Transverse colon (tissue), 4 donors: ENCODE data around the gene TRAF3IP3. TPM values are rescaled to one million over a fixed set of nuclear protein-coding genes. Genes with fewer than 3 reads are reported as not detected.

Source experiments
- DNase-seq: peaks from one replicate; pipeline ENCODE4 v3.0.0-alpha.2; 2019
- H3K27ac ChIP-seq, 4 donors: fragments of 200-600 bp; sonication (generic); 2 replicates each; pipeline ENCODE4 v1.5.1; 2016 to 2018; ENCODE audit warnings: inconsistent platforms in 4 of 4
- H3K27me3 ChIP-seq: fragments of 200-600 bp; sonication (generic); 2 replicates; pipeline ENCODE4 v1.5.1; 2017; ENCODE audit warnings: inconsistent platforms
- H3K36me3 ChIP-seq, 4 donors: fragments of 200-600 bp; sonication (generic); 2 replicates each; pipeline ENCODE4 v1.5.1; 2017 to 2019; ENCODE audit warnings: inconsistent platforms in 4 of 4
- H3K4me1 ChIP-seq, 4 donors: fragments of 200-600 bp; sonication (generic); 2 replicates each; pipeline ENCODE4 v1.5.1; 2017 to 2020; ENCODE audit warnings: inconsistent platforms in 4 of 4
- H3K4me3 ChIP-seq, 4 donors: fragments of 200-600 bp; sonication (generic); 1 replicate in 1 of 4; 2 replicates in 3 of 4; pipeline versions ENCODE4 v1.5.1 to v1.6.1; 2017 to 2019; ENCODE audit warnings: inconsistent platforms in 4 of 4
- H3K9me3 ChIP-seq, 2 donors: fragments of 200-600 bp; sonication (generic); 2 replicates each; pipeline ENCODE4 v1.5.1; 2017 to 2019; ENCODE audit warnings: inconsistent platforms in 2 of 2
- CTCF ChIP-seq, 5 experiments: fragments of 200-600 bp in 3 of 5; fragments of 450-650 bp in 2 of 5; sonication (generic) in 3 of 5; IDR thresholded peaks; 1 replicate in 2 of 5; 2 replicates in 3 of 5; pipeline ENCODE4 v1.5.1; 2016 to 2017; ENCODE audit warnings: antibody characterized with exemption in 5 of 5, inconsistent platforms in 3 of 5, mild to moderate bottlenecking in 2 of 5, moderate library complexity in 1 of 5
- EP300 ChIP-seq: sonication (generic); formaldehyde crosslinking; IDR thresholded peaks from one replicate; pipeline ENCODE4 v1.6.1; 2017; ENCODE audit warnings: antibody characterized with exemption, low read depth
- POLR2A ChIP-seq: fragments of 450-650 bp; IDR thresholded peaks from one replicate; pipeline ENCODE4 v1.6.1; 2016; ENCODE audit warnings: antibody characterized with exemption, mild to moderate bottlenecking, moderate library complexity
- POLR2AphosphoS5 ChIP-seq, 3 donors: sonication (generic); formaldehyde crosslinking; IDR thresholded peaks; one replicate each; pipeline ENCODE4 v1.6.1; 2016; ENCODE audit warnings: antibody characterized with exemption in 3 of 3
- WGBS, 2 donors: methylation state at CpG; one replicate each; pipeline ENCODE4 v1.1.5; 2018; ENCODE audit warnings: low coverage in 1 of 2; 5-methylcytosine and 5-hydroxymethylcytosine counted together
- in situ Hi-C, 4 donors: fragments of 200-750 bp; cut with MboI; loops; one replicate each; pipeline versions ENCODE4 v1.15.0 to v1.15.1; 2017; ENCODE audit warnings: low sequenced_read_pairs in 3 of 4, low pct_ligation_motif_present in 1 of 4, low pct_unique_long_range_greater_than_20kb in 1 of 4
- intact Hi-C: fragments of 100-400 bp; cut with DNase I; formaldehyde crosslinking; loops from one replicate; pipeline ENCODE4 v1.15.1; 2023; ENCODE audit warnings: low total_unique reads
- total RNA-seq, 4 donors: library from RNA; depleted of rRNA; stranded (reverse); fragments of >200 nt; gene quantifications; one replicate each; pipeline ENCODE4 v1.1.0, GENCODE V29; 2016

TRAF3IP3 gene
- total RNA-seq, 4 donors from 2014 or later = 2.3 to 17.6 (median 6.8) TPM

GRCh38 chr1:209729436-209729835 lies 26.4 kb upstream of the TRAF3IP3 start:
- Histone ChIP-seq H3K27me3 (no peaks in the 10 kb centered on the region), H3K27ac (no peak overlapping the region), H3K9me3 (no peaks in the 10 kb centered on the region), H3K4me1 (no peaks in the 10 kb centered on the region), H3K36me3 (no peaks in the 10 kb centered on the region), H3K4me3 (no peak overlapping the region)
- TF ChIP-seq POLR2A = no peak
- TF ChIP-seq EP300 = no peak
- TF ChIP-seq CTCF (IDR thresholded peaks at IDR 0.05) = no peak
- TF ChIP-seq POLR2AphosphoS5 (IDR thresholded peaks at IDR 0.05) = no peak
- intact Hi-C loops (no loop called here), in situ Hi-C loops (no loop called here)
- 67 to 81% methylated on average over 1 of the region's 1 CpG for WGBS, 2 donors
- no peak for DNase-seq

- no peak overlapping the region for H3K27ac ChIP-seq
- intact Hi-C loops (no loop called here), in situ Hi-C loops (loop anchor here in 1 of 4 donors (10.0 kb wide), 1 partner anchor 158 kb away; no protein-coding TSS in a partner anchor)
- no peak overlapping the region for H3K4me3 ChIP-seq
- H3K27me3 ChIP-seq = no peaks in the 10 kb centered on the region
- no peaks in the 10 kb centered on the region for H3K4me1 ChIP-seq
- no peaks in the 10 kb centered on the region for H3K9me3 ChIP-seq
- TF ChIP-seq CTCF (IDR thresholded peaks at IDR 0.05) = no peak
- no peaks in the 10 kb centered on the region for H3K36me3 ChIP-seq
- WGBS, 2 donors = 57 to 74% methylated on average over 1 of the region's 1 CpG
- DNase-seq = no peak
Observed at GRCh38 chr1:209732725-209733124, 23.1 kb upstream of the TRAF3IP3 start.

- Histone ChIP-seq H3K4me1 (no peaks in the 10 kb centered on the region), H3K27ac (no peak overlapping the region), H3K9me3 (no peaks in the 10 kb centered on the region), H3K27me3 (no peaks in the 10 kb centered on the region), H3K4me3 (no peak overlapping the region), H3K36me3 (no peaks in the 10 kb centered on the region)
- intact Hi-C loops (no loop called here), in situ Hi-C loops (loop anchor here in 1 of 4 donors (10.0 kb wide), 1 partner anchor 159 kb away; no protein-coding TSS in a partner anchor)
- WGBS, 2 donors = 71 to 80% methylated on average over 3 of the region's 3 CpGs
- DNase-seq = no peak
- TF ChIP-seq CTCF (IDR thresholded peaks at IDR 0.05) = no peak
- TF ChIP-seq EP300 = no peak
- TF ChIP-seq POLR2A = no peak
- no peak for TF ChIP-seq POLR2AphosphoS5 (IDR thresholded peaks at IDR 0.05)
Observed at GRCh38 chr1:209733409-209734192, 22.3 kb upstream of the TRAF3IP3 start.

GRCh38 chr1:209736490-209737117 lies 19.2 kb upstream of the TRAF3IP3 start:
- DNase-seq = no peak
- no peaks in the 10 kb centered on the region for H3K9me3 ChIP-seq
- no peak overlapping the region for H3K27ac ChIP-seq
- whole genome bisulfite sequencing, 2 donors = 77 to 78% methylated on average over 3 of the region's 3 CpGs
- intact Hi-C loops (no loop called here), in situ Hi-C loops (loop anchor here in 1 of 4 donors (10.0 kb wide), 1 partner anchor 162 kb away; no protein-coding TSS in a partner anchor)
- no peaks in the 10 kb centered on the region for H3K4me1 ChIP-seq
- no peak overlapping the region for H3K4me3 ChIP-seq
- H3K27me3 ChIP-seq = no peaks in the 10 kb centered on the region
- TF ChIP-seq CTCF (IDR thresholded peaks at IDR 0.05) (no peak), POLR2A (no peak), EP300 (no peak), POLR2AphosphoS5 (IDR thresholded peaks at IDR 0.05) (no peak)
- H3K36me3 ChIP-seq = no peaks in the 10 kb centered on the region
